K562 (cell line): Measurements from ENCODE around the gene ARHGAP22.

Experiments used
- CTCF ChIP-seq, 3 experiments: IDR thresholded peaks in 2 of 3; conservative IDR thresholded peaks in 1 of 3; 2 replicates each; pipeline ENCODE4 v1.5.1; 2011 to 2012; ENCODE audit warnings: low read length in 3 of 3, mild to moderate bottlenecking in 3 of 3, control low read depth in 2 of 3, improper control_type of control experiment in 1 of 3, inconsistent platforms in 1 of 3, low read depth in 1 of 3, mixed read lengths in 1 of 3, moderate library complexity in 1 of 3; ENCODE audit not compliant: insufficient read depth in 2 of 3
- E4F1 ChIP-seq: fragments of 250-450 bp; sonication (Bioruptor Pico); IDR thresholded peaks from 2 replicates; pipeline ENCODE4 v1.5.0; 2021; ENCODE audit warnings: mild to moderate bottlenecking, borderline replicate concordance
- EHMT2 ChIP-seq: fragments of 450-650 bp; IDR thresholded peaks from 2 replicates; pipeline ENCODE4 v1.6.1; 2018; ENCODE audit warnings: antibody characterized with exemption
- RNF219 ChIP-seq: fragments of 250-450 bp; sonication (Bioruptor Pico); IDR thresholded peaks from 2 replicates; pipeline ENCODE4 v1.5.0; 2022; ENCODE audit warnings: mild to moderate bottlenecking
- SREBF2 ChIP-seq: sonication (generic); formaldehyde crosslinking; IDR thresholded peaks from 2 replicates; pipeline ENCODE4 v1.4.0; 2020; ENCODE audit warnings: mild to moderate bottlenecking, missing genetic modification reagents
- TSC22D4 ChIP-seq: fragments of 450-650 bp; IDR thresholded peaks from 2 replicates; pipeline ENCODE4 v1.6.1; 2016; ENCODE audit warnings: missing genetic modification characterization, missing biosample characterization, control low read depth

GRCh38 chr10:48475943-48476278 lies 129.0 kb downstream of the ARHGAP22 start:
- TF ChIP-seq EHMT2 (no peak), E4F1 (no peak), RNF219 (no peak), TSC22D4 (tag) (no peak), SREBF2 (CRISPR knock-in tag) (no peak), CTCF (IDR thresholded peaks at IDR 0.05 in 2 of 3, conservative IDR thresholded peaks at IDR 0.05 in 1 of 3; ENCODE audit: insufficient read depth in 2 of 3, low read depth in 1 of 3, low read length in 3 of 3) (no peak)
